GM12878 (cell line): ENCODE data around the gene PIK3R2. TPM values are rescaled to one million over a fixed set of nuclear protein-coding genes. Genes with fewer than 3 reads are reported as not detected.

ENCODE experiments used
- CBX5 ChIP-seq: sonication (generic); IDR thresholded peaks from 2 replicates; pipeline ENCODE4 v1.6.1; 2016; ENCODE audit warnings: low read depth, moderate library complexity, mild to moderate bottlenecking, inconsistent platforms
- CEBPB ChIP-seq, 2 experiments: fragments of 150-350 bp in 1 of 2; IDR thresholded peaks; 2 replicates each; pipeline ENCODE4 v1.6.1; 2012 to 2014; ENCODE audit warnings: low read depth in 2 of 2, low read length in 2 of 2, borderline replicate concordance in 1 of 2, inconsistent platforms in 1 of 2
- CEBPZ ChIP-seq: fragments of 150-350 bp; IDR thresholded peaks from 2 replicates; pipeline ENCODE4 v1.6.1; 2016; ENCODE audit warnings: low read depth, low read length
- CREB1 ChIP-seq: IDR thresholded peaks from 2 replicates; pipeline ENCODE4 v1.6.1; 2012; ENCODE audit warnings: low read depth, mild to moderate bottlenecking, inconsistent platforms
- FOXM1 ChIP-seq: IDR thresholded peaks from 2 replicates; pipeline ENCODE4 v1.6.1; 2012; ENCODE audit warnings: low read depth, mild to moderate bottlenecking, inconsistent platforms, low read length, moderate library complexity
- HCFC1 ChIP-seq: fragments of 150-350 bp; IDR thresholded peaks from 2 replicates; pipeline ENCODE4 v1.6.1; 2014; ENCODE audit warnings: low read length
- KLF5 ChIP-seq: fragments of 450-650 bp; IDR thresholded peaks from 2 replicates; pipeline ENCODE4 v1.6.1; 2014; ENCODE audit warnings: mild to moderate bottlenecking; ENCODE audit not compliant: partially characterized antibody
- LARP7 ChIP-seq: fragments of 450-650 bp; IDR thresholded peaks from 2 replicates; pipeline ENCODE4 v1.6.1; 2017; ENCODE audit warnings: mild to moderate bottlenecking
- MYC ChIP-seq: IDR thresholded peaks from 2 replicates; pipeline ENCODE4 v1.6.1; 2011; ENCODE audit warnings: mild to moderate bottlenecking, low read length, moderate library complexity, inconsistent platforms; ENCODE audit not compliant: insufficient read depth, insufficient replicate concordance, insufficient read length, severe bottlenecking
- NR2F1 ChIP-seq: fragments of 450-650 bp; conservative IDR thresholded peaks from 2 replicates; pipeline ENCODE4 v1.6.1; 2017; ENCODE audit warnings: mild to moderate bottlenecking
- PAX5 ChIP-seq: IDR thresholded peaks from 2 replicates; pipeline ENCODE4 v1.6.1; 2011; ENCODE audit warnings: low read depth, low read length, borderline replicate concordance
- POLR2A ChIP-seq: IDR thresholded peaks from 2 replicates; pipeline ENCODE4 v1.6.1; 2011; ENCODE audit warnings: low read depth, mild to moderate bottlenecking, low read length
- POLR2AphosphoS2 ChIP-seq: IDR thresholded peaks from 2 replicates; pipeline ENCODE4 v1.6.1; 2011; ENCODE audit warnings: low read depth, mild to moderate bottlenecking, low read length, improper control_type of control experiment, moderate library complexity
- POLR2AphosphoS5 ChIP-seq: IDR thresholded peaks from 2 replicates; pipeline ENCODE4 v1.6.1; 2011; ENCODE audit warnings: mild to moderate bottlenecking, low read length, inconsistent platforms
- POU2F2 ChIP-seq: IDR thresholded peaks from 3 replicates; pipeline ENCODE4 v1.6.1; 2011; ENCODE audit warnings: low read depth, mild to moderate bottlenecking, low read length, borderline replicate concordance
- RAD51 ChIP-seq: fragments of 450-650 bp; IDR thresholded peaks from 2 replicates; pipeline ENCODE4 v1.6.1; 2016; ENCODE audit warnings: moderate library complexity, mild to moderate bottlenecking, inconsistent platforms
- RELA ChIP-seq: fragments of 450-650 bp; IDR thresholded peaks from 2 replicates; pipeline ENCODE4 v1.8.0; 2014; ENCODE audit warnings: borderline replicate concordance; ENCODE audit not compliant: partially characterized antibody
- SIN3A ChIP-seq: IDR thresholded peaks from 2 replicates; pipeline ENCODE4 v1.6.1; 2012; ENCODE audit warnings: low read depth, low read length, improper control_type of control experiment
- SIX5 ChIP-seq: IDR thresholded peaks from 2 replicates; pipeline ENCODE4 v1.6.1; 2011; ENCODE audit warnings: mild to moderate bottlenecking, low read depth, low read length, moderate library complexity; ENCODE audit not compliant: severe bottlenecking
- SKIL ChIP-seq: fragments of 450-650 bp; IDR thresholded peaks from 2 replicates; pipeline ENCODE4 v1.6.1; 2017; ENCODE audit warnings: mild to moderate bottlenecking, low read depth, inconsistent platforms; ENCODE audit not compliant: poor library complexity, severe bottlenecking
- SPI1 ChIP-seq: IDR thresholded peaks from 2 replicates; pipeline ENCODE4 v1.6.1; 2011; ENCODE audit warnings: low read depth, mild to moderate bottlenecking, low read length, moderate library complexity, borderline replicate concordance; ENCODE audit not compliant: insufficient read depth
- TAF1 ChIP-seq: IDR thresholded peaks from 2 replicates; pipeline ENCODE4 v1.6.1; 2011; ENCODE audit warnings: mild to moderate bottlenecking, low read depth, low read length, borderline replicate concordance
- TARDBP ChIP-seq: IDR thresholded peaks from 2 replicates; pipeline ENCODE4 v1.6.1; 2016; ENCODE audit warnings: borderline replicate concordance
- TBL1XR1 ChIP-seq: IDR thresholded peaks from 2 replicates; pipeline ENCODE4 v1.6.1; 2012; ENCODE audit warnings: low read depth, low read length, improper control_type of control experiment
- ZNF207 ChIP-seq: fragments of 450-650 bp; IDR thresholded peaks from 2 replicates; pipeline ENCODE4 v1.6.1; 2014; ENCODE audit warnings: antibody characterized with exemption, mild to moderate bottlenecking, borderline replicate concordance
- ZSCAN29 ChIP-seq: fragments of 450-650 bp; IDR thresholded peaks from 2 replicates; pipeline ENCODE4 v1.6.1; 2017; ENCODE audit warnings: mild to moderate bottlenecking, moderate library complexity
- polyA plus RNA-seq, 11 experiments: library from polyadenylated mRNA; depleted of rRNA in 4 of 11; unstranded in 6 of 11; stranded (reverse) in 5 of 11; fragments of >200 nt; fragmentation: Nextera tagmentation in 4 of 11; fragmentation: Illumina TruSeq in 1 of 11; extraction: Ambion mirVana in 4 of 11; extraction: Trizol in 1 of 11; gene quantifications; 1 replicate in 1 of 11; 2 replicates in 10 of 11; pipeline versions ENCODE4 v1.2.1 to v1.2.3, GENCODE V29; 2011 to 2016; ENCODE audit warnings: inconsistent platforms in 2 of 11, missing spikeins in 2 of 11, low read depth in 1 of 11
- total RNA-seq, 4 experiments: library from RNA; depleted of rRNA in 3 of 4; stranded (reverse); fragments of >200 nt in 3 of 4; fragmentation: Illumina TruSeq in 1 of 4; extraction: Trizol in 1 of 4; gene quantifications; 2 replicates each; pipeline versions ENCODE4 v1.2.1 to v1.2.3, GENCODE V29; 2013 to 2021

Gene PIK3R2
- total and polyA plus RNA-seq, 10 of the 15 experiments (the other 5 are each of a cell fraction or from before 2014, with no cell fraction given): 0.26 to 22.6 (median 2.5) TPM

GRCh38 chr19:18192673-18193387 lies 39.9 kb downstream of the PIK3R2 start, which contains the start of gene MPV17L2 (continued):
- TF ChIP-seq RELA (peak; percentile 15), SKIL (peak; percentile 90), KLF5 (peak; percentile 93), POLR2A (peak; percentile 72), POU2F2 (0 out of 3 replicates have a peak, but pooled peaks have one; percentile 0), TBL1XR1 (no peak; the same call in 1 of the 2 replicates), TAF1 (peak; percentile 52; the same call in 1 of the 2 replicates), CEBPB (IDR thresholded peaks at IDR 0.05; ENCODE audit: borderline replicate concordance in 1 of 2, low read depth in 2 of 2, low read length in 2 of 2) (peak in 1 of 2 experiments; percentile 63; a peak in 1 of 4 replicates), LARP7 (no peak), SIX5 (no peak), ZNF207 (peak; percentile 61; the same call in 1 of the 2 replicates), POLR2AphosphoS2 (peak; percentile 69; the same call in 1 of the 2 replicates), SPI1 (no peak), CBX5 (no peak), MYC (peak; percentile 17), HCFC1 (0 out of 2 replicates have a peak, but pooled peaks have one; percentile 1), TARDBP (peak; percentile 53), POLR2AphosphoS5 (peak; percentile 72), CREB1 (peak; percentile 95), FOXM1 (no peak), CEBPZ (peak; percentile 96), ZSCAN29 (no peak), SIN3A (peak; percentile 40; the same call in 1 of the 2 replicates), NR2F1 (peak; percentile 100), RAD51 (peak; percentile 10; the same call in 1 of the 2 replicates), PAX5 (peak; percentile 57; the same call in 1 of the 2 replicates)
